HG02970 (cell line): Measurements from ENCODE around the gene MMS22L.
A peak's percentile ranks its signal among the peaks of the same experiment; 100 is the strongest.
"Not testable (repeated sequence)": the region's sequence is repeated elsewhere in the genome, so short reads cannot be mapped to it uniquely, and the experiment has no call there.

Source experiments
- ATAC-seq: cut with Tn5 transposase; IDR thresholded peaks from one replicate; pipeline ENCODE4 v1.9.1; 2021; ENCODE audit warnings: mild to moderate bottlenecking, moderate library complexity, moderate number of reproducible peaks; ENCODE audit not compliant: unreplicated experiment, low FRiP score

The MMS22L gene

DNA sequence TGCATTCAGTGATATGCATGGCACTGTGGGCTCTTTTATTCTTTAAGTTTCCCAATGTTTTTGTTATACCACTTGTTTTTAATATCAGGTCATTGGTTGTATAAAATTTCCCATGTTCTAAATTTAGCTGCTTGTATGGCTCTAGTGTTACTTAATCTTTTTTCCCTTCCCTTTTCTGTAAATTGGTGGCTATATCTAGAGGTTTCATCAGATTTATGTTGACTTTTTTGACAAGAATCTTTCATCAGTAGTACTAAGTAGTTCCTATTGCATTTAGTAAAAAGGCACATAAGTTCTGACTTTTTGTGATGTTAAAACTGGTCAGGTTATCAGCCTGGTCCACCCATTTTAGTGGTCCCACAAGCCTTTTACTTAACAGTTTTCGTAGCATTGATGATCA, 51.1 kb downstream of the MMS22L start:
- ATAC-seq: no peak

DNA sequence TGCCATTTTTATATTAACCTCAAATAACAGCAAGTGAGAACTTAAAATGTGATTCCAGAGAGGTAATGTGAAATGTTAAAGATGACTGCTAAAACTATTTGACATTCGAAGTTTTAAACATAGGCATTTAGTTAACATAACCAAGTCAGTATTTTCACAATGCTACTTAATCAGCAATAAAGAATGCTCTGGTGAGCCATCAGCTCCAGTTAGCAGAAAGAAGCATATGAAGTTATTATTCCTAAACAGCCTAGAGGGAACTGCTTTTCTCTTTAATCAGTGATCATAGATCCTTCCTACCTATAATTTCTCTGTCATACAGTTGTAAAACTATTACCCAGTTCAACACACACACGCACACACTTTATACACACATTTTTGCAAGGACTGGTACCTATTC, 60.1 kb downstream of the MMS22L start:
- ATAC-seq: no peak

DNA sequence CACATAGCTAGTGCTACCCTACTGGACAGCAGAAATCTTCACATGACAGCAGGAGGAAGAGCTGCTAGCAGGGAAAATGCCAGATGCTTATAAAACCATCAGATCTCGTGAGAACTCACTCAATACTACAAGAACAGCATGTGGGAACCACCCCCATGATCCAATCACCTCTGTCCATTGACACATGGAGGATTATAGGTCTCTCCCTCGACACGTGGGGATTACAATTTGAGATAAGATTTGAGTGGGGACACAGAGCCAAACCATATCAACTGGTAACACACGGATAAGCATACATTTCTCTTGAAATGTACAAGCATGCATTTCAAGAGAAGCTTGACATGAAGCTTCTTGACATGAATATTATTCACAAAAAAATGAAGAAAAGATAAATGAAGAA, 64.1 kb downstream of the MMS22L start:
- ATAC-seq: no peak

DNA sequence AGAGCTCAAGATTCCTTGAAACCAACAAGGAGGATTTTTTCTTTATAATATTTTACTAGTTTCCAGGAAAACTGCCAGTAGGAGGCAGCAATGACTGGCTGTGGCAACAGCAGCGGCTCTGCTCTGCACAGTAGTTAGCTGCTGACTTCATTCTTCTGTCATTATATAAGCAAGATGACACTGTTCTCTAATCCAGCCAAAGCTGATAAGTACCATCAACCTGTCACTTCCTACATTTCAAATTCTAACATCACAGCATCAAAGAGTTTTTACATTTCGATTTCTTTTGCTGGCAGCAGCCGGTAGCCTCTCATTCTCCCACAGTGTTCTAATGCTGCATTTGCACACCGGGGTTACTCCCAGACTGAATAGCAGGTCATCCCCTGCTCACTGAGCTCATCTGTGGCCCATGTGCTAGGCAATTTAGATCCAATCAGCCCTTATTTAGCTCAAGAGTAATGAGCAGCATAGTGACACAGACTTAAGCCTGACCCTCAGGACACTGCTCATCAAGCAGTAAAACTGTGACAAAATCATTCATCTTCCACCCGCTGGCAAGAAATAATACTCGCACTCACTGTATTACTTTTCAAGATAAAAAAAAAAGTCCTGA, 67.8 kb downstream of the MMS22L start:
- no peak for ATAC-seq

DNA sequence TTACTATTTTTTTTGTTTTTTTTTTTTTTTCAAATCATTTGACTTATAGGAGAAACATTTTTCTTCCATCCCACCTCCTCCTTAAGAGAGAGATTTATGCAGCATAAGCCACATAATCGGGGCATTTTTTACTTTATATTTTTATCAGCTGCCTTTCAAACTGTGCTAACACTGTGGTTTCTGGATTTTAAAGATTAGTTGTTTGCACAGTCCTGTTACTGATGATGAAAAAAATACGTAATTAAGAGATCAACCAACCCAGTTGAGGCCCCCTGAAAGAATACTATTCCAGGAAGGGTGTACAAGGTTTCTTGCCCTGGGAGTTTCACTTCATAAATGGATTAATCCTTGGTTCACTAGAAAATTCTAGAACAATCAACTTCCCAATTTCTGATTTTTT, 68.3 kb downstream of the MMS22L start:
- no peak for ATAC-seq

DNA sequence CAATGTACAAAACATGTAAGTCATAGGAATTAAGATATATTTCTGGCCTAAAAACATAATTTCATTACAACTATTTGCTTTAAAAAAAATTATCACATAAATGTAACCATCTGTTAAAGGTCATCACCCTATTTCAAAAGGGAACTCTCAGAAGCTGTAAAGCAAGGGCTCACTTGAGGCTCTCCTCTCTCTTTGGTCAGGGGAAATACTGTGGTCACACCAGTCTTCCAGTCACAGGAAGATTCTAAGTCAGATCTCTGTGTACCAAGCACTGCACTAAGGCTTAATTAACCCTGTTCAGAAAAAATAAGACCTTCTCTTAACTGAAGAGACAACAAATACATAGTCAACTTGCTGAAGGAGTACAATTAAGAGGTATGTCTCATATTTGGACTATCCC, 75.6 kb downstream of the MMS22L start:
- no peak for ATAC-seq

DNA sequence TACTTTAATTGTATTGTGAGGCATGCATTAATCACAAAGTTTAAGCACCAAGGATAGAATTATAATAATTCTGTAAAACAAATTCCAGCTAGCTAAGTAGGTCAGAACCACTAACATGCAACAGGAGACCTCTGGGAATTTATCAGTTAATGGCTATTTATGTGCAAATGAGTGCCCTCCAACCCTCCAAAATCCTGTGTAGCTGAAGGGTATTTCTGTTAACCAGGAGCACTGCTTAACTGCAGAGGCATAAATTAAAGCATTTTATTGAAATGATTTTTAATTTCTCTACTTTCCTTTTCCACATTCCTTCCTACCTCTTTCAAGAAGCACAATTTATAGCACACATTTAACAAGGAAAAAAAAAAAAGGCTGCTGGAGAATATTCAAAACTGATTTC, 77.0 kb downstream of the MMS22L start:
- ATAC-seq: no peak

DNA sequence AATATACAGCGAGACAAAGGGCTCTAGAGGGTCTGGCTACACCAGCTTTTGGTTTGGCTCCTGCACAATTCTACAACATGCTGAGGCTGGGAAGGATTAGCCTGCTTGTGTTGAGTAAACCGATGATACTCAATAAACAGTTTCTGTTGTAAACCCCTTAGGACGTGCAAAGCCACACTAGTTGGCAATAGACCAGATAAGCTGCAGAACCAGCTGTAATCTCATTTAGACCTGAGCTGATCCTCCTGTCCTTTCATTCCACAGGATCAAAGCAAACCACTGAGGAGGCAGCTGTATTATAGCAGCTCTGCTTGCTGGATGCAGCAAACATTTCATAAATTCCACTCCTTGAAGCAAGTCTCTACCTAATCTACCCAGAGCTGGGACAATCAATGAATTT, 79.7 kb downstream of the MMS22L start:
- ATAC-seq: no peak

DNA sequence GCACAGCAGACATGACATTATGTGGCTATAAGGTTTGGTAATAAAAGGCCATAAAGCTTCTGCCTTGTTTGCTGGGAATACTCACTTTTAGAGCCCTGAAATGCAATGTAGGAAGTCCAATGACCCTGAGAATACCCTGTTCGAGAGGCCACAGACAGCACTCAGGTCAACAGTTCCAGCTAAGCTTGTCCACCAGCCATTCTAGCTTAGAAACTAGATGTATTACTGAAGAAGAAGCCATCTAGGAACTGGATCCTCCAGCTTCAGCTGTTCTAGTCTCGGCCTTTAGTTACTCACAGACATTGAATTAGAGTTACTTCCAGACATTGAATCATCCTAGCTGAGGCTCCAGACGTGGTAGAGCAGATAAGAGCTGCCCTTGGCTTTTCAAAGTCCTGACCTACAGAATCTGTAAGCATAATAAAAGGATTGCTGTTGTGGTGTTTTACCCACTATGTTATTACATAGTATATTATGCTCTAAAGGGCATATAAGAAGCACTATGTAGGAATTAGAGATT, 84.9 kb downstream of the MMS22L start:
- ATAC-seq: no peak

DNA sequence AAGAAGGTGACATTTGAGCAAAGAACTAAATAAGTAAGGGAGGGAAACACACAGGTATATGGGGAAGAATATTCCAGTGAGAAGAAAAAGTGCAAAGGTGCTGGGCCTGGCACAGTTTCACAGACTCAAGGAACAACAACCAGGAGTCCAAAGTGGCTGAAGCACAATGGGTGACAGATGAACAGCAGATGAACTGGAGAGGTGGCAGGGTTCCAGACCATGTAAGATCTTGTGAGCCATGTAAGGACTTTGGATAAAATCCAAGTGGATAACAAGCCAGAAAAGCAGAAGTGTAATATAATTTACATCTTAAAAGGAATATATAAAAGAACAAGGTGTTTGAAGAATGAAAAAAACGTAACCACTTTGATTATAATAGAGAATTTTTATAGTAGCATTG, 87.9 kb downstream of the MMS22L start:
- ATAC-seq: no peak

DNA sequence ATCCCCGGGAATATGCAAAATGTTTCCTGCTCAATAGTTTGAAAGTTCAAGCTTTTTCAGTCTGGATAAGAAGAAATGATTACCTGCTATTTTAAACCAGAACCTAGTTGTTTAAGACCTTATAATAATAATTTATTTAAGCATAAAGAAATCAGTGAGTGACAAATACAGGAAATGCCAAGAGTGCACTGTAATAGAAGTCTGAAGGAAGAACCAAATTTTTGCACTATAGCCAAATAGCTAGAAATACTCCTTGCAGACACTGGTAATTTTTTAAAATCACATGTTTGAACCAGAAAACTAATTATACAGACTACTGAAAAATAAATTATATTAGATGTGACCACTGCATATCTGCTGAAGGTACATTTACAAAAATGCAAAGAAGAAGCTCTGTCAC, 93.2 kb downstream of the MMS22L start:
- no peak for ATAC-seq

DNA sequence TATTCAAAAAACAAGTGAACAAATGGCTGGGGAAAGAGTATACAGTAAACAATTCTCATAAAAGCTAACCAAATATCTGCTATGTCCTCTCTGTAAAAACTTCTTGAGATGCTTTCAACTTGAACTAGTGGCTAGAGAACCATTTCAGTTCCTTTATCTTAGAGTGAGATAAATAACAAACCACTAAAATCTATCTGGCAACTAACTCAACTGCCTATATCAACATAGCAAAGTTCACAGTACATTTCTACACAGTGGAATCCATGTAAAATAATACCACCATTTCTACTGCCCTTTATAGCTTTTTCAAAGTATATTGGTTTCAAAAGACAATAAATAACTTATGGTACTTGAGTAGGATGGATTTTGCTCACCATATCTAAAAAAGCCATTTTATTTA, 95.1 kb downstream of the MMS22L start:
- no peak for ATAC-seq

DNA sequence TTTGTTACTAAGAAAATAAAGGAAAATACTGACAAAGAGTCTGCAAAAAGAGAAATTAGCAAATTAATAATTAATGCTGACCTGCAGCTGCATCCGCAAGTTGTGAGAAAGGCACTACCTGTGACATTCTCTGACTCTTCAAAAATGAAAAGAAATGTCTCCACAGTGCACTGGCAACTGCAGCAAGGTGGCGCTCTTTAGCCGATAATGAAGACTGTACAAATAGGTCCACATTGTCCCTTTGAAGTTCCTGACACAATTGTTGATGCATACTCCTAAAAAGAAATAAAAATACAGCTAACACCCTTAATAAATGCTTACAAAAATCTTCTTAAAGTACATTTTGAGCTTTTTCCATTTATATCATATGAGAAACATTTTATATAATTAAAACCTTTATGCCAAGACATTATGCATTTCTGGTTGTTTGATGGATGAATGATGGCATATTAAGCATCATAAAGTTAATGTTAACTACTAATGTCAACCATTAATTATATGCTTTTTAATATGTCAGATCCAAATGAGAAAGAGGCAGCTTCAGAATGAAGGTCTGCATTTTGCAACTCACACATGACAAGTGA, 96.5 kb downstream of the MMS22L start:
- ATAC-seq: peak; percentile 88

DNA sequence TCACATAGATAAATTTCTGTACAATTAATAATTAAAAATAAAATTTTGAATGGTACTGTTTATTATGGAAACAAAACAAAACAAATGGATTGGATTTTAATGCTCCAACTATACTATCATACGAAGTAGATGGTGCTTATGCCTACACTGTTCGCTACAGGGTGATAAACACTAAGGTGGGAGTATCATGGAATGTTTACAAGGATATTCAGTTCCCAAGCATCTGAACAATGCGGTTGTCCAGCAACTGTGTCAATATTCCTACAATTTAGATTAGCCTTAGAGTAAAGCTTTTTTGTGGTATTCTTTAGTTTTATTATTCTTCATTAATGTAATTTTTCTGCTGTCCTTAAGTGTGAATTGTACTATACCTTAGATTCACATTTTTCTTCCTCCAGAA, 105.1 kb downstream of the MMS22L start:
- no peak for ATAC-seq

DNA sequence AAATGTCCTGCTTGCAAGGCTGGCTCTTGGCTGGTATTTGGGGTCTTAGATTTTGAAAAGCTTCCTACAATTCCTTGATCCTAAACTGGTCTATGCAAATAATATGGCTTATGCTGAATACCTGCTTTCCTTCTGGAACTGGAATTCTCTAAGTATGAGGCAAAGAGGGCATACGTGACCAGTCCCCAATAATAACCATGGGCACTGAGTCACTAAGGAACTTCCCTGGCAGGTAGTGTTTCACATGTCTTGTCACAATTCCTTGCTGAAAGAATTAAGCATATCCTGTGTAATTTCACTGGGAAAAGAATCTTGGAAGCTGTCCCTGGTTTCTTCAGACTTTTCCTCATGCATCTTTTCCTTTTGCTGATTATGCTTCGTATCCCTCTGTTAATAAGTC, 106.5 kb downstream of the MMS22L start:
- no peak for ATAC-seq

DNA sequence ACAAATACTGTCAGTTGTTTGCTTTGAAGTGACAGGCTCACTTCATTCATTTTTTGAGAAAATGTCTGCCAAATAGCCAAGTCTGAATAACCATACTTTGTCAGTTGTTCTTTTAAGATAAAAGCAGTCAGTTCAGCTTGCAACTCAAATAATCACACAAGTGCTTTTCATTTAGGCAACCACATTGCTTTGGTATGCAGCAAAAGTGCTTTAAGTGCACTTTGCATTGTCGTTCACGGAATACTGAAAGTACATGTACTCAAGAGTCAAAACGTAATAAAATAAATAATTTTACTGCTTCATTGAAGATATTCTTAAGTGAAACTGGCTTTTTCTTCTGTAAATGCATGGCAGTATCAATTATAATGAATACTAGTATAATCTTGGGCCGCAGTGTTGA, 107.2 kb downstream of the MMS22L start:
- no peak for ATAC-seq

DNA sequence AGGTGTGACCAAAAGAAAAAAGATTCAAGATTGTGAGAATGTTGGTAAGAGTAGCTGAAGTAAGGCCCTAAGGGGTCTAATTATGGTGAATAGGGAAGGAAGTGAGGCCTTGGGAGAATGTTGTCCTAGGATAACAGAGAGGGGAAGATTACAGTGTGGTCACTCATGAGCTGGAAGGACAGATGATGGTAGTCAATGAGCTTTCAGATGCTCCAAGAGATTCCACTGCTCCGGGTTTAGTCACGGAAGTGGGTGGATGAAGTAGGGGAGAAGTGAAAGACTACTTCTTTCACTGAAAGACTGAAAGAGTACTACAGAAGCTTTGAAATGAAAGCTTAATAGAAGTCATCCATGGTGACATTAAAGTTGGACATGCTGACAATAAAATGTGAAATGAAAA, 108.5 kb downstream of the MMS22L start:
- ATAC-seq: no peak

DNA sequence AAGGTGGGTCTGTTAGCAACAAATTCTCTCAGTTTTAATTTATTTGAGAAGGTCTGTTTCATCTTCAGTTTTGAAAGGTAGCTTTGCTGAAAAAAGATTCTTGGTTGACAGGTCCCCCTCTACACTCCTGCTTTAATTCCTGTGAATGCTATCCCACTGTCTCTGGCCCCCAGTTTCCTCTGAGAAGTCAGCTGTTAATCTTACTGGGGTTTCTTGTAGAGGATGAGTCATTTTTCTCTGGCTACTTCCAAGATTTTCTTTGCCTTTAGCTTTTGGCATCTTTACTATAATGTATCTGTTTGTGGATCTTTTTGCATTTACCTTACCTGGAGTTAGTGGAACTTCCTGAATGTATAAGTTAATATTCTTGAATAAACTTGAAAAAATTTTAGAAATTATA, 122.7 kb downstream of the MMS22L start:
- ATAC-seq: no peak

DNA sequence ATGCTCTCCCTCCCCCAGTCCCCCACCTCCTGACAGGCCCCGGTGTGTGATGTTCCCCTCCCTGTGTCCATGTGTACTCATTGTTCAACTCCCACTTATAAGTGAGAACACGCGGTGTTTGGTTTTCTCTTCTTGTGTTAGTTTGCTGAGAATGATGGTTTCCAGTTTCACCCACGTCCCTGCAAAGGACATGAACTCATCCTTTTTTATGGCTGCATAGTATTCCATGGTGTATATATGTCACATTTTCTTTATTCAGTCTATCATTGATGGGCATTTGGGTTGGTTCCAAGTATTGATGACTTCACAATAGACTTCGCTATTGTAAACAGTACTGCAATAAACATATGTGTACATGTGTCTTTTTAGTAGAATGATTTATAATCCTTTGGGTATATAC, 127.6 kb downstream of the MMS22L start:
- ATAC-seq: not testable (repeated sequence)

DNA sequence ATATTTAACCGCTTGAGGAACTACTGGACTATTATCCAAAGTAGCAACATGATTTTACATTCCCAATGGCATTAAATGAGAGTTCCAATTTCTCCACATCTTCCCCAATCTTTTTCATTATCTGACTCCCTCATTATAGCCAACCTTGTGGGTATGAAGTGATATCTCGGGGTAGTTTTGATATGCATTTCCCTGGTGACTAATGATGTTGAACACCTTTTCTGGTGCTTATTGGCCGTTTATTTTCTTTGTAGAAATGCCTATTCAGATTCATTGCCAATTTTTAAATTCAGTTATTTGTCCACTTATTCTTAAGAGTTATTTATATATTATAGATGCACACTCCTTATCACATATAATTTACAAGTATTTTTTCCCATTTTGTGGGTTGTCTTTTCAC, 129.0 kb downstream of the MMS22L start:
- no peak for ATAC-seq

DNA sequence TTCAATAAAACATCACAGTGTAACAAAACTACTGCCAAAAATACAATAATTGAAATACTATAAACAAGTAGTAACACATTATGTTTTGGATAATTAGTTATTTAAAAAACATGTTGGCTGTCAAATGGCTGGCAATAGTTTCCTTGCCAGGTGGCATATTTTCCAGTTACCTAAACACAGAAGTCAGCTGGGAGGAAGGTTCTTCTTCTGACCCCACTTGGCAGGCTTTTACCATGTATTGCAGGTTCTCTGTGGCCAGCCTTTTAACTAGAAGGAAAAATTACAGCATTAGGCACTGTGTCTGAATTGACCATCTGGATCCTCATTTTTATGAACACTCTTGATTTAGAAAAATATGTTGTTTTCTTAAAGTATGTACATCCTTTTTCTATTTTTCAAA, 131.4 kb downstream of the MMS22L start:
- no peak for ATAC-seq

DNA sequence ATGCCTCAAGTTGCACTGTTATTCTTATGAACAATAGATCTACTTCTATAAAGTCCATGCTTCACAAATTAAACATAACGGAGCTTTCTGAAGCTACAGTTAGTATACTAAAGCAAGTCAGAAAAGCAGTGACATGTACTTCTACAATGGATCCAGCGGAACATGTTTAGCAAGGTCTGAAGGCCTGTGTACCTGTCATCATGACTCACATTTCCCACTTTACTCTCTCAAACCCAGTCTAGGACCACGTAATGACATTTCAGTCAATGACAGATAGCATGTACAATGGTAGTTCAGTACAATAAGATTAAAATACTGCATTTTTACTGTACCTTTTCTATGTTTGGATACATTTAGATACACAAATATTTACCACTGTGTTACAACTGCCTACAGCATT, 132.1 kb downstream of the MMS22L start:
- ATAC-seq: no peak

DNA sequence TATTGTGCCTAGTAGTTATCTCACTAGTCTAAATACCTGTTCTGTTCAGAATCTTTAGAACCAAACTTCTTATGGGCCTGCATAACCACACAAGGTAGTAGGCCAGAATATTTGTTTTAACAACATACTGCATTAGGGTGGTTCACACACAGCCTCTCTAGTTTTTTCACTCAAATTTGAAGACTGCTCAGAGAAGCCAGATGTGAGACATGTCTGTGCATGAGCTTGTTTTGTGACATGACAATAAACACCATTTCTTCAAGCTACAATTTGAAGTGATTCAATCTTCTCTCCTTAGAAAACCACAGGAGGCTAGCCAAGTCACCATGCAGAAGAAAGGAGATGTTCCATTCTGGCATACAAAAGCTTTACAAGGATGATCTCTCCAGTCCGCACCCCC, 135.6 kb downstream of the MMS22L start:
- no peak for ATAC-seq
